HG03097 (cell line): ENCODE data around the gene ADORA3.
"Not testable (repeated sequence)": the region's sequence is repeated elsewhere in the genome, so short reads cannot be mapped to it uniquely, and the experiment has no call there.

ENCODE experiments used
- ATAC-seq: cut with Tn5 transposase; IDR thresholded peaks from one replicate; pipeline ENCODE4 v1.9.1; 2021; ENCODE audit not compliant: unreplicated experiment, low FRiP score

ADORA3 gene

DNA sequence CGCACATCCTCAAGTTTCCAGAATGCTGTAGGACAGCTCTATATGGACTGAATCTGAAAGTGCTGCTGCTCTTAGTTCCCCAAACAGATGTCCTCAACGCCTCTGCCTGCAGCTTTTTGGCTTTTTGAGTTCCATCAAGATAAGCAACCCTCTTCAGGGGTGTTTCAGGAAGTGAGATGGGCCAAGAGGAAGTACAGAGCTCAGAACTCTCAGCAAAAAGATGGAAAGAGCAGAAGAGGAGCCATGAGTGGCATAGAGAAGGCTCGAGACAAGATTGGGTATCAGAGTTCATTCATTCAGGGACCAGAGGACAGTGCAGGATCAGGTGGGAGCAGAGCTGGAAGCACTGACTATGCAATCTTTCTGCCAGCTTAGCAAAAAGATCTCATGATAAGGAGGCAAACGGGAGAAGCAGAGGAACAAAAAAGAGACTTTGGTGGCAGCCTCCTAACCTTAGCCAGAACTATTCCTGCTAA is at the start of gene ADORA3, which contains the start of gene TMIGD3:
Gene ADORA3 (minus strand): TSS at position 49 of the 476 bp plus-strand sequence. CDS start 279 bp downstream, outside the sequence.
Gene TMIGD3 (minus strand): TSS at position 49 of the 476 bp plus-strand sequence. CDS start 279 bp downstream, outside the sequence.
- no peak for ATAC-seq

DNA sequence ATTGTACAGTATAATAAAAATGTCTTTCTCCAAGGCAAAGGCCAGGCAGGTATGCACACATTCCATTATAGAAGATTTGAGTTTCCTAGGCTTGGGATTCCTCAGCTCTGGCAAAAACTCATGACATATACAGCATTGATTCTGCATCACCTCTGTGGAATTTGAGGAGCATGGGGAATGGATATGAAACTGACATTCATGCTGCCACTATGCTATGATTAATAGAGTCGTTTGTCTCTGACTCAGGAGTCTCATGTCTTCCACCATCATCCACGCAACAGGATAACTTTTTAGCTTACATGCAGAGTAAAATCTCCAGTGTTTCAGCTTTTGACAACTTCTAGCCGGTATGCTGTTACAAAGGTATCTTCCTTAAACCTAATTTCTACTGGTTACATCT is 49.8 kb upstream of the ADORA3 start:
- ATAC-seq = no peak

GRCh38 chr1:111552587-111552986 is 49.2 kb upstream of the ADORA3 start:
- ATAC-seq = no peak

GRCh38 chr1:111551623-111552411 is 48.4 kb upstream of the ADORA3 start:
- ATAC-seq = no peak

DNA sequence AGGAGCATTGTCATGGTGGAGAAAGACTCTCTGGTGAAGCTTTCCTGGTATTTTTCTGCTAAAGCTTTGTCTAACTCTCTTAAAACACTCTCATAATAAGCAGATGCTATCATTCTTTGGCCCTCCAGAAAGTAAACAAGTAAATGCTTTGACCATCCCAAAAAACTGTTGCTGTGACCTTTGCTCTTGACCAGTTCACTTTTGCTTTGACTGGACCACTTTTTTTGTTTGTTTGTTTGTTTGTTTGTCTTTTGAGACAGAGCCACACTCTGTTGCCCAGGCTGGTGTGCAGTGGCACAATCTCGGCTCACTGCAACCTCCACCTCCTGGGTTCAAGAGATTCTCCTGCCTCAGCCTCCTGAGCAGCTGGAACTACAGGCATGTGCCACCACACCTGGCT is 44.4 kb upstream of the ADORA3 start:
- ATAC-seq = not testable (repeated sequence)

DNA sequence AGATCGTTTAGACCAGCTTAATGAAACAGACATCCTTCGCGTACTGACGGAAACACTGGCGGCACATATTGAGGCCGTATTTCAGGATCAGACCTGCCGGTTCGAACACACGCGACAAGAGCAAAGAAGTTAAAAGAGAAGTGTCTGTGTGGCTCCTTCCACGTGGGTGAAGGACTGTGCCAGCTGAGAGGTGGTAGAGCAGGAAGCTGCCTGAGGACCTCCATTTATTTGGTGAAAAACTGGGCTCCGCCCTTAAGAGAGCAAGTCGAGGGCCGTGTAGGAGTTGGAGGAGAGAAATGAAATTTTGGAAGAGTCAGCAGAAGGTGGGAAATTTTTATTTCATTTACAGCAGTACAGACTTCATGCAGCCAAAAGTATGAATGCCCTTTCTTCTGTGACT is 38.8 kb upstream of the ADORA3 start:
- no peak for ATAC-seq

DNA sequence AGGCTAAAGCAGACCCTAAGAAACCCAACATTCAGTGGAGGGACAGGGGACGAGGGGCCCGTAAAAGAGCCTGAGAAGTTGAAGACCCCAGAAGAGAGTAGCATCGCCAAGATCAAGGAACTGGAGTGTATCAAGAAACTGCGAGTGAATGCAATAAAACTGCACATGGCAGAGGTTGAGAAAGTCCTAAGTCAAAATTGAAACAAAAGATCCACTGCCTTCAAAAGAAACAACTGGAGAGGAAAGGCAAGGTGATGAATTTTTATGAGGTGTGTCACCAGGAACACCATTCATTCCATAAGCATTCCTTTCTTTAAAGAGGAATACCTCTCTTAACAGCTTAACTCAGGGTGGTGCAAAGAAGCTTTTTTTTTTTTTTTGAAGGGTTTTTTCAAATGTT is 38.3 kb upstream of the ADORA3 start:
- no peak for ATAC-seq

DNA sequence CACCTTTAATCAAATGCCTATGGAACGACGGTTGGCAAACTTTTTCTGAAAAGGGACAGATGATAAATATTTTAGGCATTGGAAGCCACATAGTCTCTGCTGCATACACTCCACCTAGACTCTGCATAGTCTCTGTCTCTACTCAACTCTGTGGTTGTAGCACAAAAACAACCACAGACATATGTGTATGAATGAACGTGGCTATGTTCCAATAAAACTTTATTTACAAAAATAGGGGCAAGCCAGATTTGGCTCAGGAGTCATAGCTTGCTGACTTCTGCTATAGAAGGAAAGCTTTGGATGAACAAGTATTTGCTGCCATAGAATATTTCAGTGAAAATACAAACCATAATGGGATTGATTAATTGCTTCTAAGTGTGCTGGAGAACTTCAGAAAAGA is 37.5 kb upstream of the ADORA3 start:
- no peak for ATAC-seq

DNA sequence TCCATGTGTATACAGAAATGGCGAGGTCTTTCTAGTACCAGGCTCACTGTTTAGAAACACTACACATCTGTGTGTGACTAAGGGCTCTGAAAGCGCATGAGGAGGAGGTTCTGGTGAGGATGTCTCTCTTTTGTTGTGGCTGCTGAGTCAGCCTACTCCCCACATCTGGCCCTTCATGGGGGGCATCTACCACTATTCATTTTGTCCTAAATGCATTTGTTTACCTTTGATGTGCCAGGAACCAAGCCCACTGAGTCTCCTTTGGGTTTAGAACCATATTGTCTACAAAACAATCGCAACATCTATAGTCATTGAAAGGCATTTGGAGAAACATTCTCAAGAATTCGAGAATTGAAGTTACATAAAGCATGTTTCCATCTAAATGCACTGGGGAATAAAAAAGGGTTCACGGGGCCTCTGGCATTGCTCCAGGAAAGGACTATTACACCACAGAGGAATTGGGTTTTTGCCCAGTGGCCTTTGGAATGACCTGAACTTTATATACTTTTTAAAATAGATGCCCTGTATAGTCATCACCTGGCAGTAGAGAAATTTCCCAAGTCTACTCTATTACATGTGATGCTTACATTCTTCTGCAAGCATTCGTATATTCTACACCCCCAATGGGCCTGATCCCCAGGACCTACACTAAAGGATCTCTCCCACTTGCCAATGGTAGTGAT is 35.1 kb upstream of the ADORA3 start:
- no peak for ATAC-seq

DNA sequence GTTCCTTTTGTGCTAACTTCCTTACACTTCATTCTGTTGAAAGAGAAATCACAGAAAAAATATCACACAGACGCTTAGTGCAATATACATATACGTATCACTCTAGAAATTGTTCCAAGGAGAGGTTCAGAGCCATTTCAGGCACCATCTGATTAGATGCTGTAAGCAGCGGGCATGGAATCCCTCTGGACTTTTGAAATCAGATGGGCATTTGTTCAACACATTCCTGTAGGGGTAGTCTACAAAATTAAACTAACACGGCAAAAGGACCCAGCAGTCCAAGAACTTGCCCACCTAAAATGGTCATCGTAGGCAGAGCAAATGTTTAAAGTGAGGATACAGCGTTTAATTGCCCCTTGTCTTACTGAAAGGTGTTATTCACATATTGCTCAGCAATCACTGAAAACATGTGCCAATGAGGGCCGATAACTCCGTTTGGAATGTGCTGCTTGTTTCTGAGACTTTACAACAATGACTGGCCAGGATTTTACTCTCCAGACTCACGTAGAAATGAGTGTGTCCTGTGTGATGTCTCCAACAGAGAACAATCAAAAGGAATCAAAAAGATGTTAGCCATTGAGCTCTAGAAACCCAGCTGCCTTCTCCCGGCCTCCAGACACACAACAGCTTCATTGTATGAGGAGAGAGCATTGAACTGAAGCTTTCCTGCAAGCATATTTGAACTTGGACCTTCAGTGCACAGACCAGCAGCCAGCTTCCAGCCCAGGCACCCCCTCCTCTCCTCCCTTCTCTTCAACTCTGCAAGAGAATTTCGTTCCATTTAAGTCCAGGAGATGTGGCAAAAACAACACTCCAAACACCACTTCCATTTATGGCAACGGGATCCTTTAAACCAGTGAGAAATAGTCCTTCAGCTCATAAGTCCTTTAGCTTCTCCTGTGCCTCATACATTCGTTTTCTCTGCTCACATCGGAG is 32.1 kb upstream of the ADORA3 start:
- no peak for ATAC-seq

DNA sequence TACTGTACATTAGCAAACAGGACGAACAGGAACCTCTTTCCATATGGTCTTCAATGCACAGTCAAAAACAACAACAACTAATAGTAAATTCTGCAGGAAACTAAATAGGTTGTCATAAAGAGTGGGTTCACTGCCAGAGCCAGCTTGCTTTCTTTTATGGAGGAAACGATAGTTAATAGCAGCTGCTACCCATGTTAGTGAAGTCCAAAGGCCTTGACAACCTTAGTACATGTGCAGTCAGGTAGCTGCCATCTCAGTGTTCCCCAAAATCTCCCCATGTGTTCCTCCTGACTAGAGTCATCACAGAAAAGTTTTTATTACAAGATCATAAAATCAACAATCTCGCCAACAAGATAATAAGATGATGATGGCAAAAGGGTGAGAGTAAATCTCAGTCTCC is 16.6 kb upstream of the ADORA3 start:
- no peak for ATAC-seq

DNA sequence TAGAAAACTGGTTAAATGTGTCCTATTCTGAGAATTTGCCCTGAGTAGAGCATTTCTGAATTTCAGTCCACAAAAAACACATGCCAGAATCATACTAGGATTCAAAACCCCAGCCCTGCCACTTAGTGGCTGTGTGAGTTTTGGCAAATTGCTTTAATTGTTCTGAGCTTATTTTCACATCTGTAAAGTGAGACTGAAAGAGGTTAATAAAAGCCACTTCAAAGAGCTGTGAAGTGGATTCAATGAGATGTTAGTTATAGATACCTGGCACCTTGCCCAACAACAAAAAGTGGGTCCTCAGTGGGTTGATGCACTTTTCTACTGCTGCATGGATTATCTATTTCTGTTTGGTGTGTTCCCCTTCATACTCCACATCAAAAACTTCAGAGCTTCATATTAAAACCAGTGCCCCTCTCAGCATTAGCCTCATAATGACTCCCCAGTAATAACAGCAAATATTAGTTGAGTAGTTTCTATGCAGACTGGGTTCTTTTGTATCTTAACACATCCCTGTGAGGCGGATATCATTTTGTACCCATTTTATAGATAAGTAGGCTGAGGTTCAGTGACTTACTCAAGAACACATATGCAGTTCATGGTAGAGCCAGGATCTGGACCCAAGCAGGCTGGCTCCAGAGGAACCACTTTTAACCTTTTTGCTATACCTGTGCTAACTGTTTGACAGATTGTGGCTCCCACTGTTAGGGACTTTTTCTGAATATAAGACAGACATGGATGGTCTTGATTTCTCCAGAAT is 14.2 kb upstream of the ADORA3 start:
- ATAC-seq = no peak

DNA sequence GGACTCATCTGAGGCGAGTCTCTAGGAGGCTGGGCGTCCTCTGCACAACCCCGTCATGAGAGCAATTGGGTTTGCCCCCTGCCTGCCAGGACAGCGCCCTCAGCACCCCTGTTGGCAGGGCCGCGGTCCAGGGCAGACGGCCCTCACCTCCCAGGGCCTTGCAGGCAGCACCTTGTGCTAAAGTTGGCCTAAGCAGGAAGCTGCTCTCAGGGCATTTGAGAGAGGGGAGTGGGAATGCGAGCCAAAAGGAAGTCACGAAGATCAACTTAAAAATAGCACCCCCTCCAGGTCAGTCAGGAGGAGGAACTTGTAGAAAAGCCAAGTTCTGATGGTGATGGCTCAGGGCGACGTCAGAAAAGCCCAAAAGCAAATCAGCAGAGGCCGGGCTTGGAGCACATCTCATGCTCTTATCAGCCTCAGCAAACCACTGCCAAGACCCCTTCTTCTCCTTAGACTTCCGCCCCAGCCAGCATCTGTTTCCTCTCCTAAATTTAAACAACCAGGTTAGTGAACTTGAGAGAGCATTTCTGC is 12.6 kb upstream of the ADORA3 start:
- ATAC-seq = no peak

- no peak for ATAC-seq
These were observed 12.0 kb upstream of the ADORA3 start for GRCh38 chr1:111515291-111516004.

- ATAC-seq = no peak
These were observed 10.1 kb upstream of the ADORA3 start for GRCh38 chr1:111513410-111514020.

DNA sequence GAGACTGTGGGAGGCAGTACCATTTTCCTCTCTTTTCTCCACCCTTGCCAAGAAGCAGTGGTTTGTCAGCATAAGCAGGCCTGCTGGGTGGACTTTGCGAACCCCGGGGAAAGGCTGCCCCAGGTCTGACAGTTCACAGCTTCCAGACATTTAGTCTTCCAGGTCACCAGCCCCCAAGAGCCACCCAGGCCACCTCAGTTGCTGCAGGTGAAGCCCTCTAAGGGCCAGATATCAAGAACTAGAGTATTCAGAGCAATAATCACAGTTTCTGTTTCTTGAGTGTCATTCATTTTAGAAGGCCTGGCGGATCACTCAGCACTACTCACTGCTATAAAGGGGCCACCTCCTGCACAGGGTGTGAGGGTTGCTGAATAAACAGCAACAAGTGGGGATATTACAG is 9.5 kb upstream of the ADORA3 start:
- no peak for ATAC-seq

DNA sequence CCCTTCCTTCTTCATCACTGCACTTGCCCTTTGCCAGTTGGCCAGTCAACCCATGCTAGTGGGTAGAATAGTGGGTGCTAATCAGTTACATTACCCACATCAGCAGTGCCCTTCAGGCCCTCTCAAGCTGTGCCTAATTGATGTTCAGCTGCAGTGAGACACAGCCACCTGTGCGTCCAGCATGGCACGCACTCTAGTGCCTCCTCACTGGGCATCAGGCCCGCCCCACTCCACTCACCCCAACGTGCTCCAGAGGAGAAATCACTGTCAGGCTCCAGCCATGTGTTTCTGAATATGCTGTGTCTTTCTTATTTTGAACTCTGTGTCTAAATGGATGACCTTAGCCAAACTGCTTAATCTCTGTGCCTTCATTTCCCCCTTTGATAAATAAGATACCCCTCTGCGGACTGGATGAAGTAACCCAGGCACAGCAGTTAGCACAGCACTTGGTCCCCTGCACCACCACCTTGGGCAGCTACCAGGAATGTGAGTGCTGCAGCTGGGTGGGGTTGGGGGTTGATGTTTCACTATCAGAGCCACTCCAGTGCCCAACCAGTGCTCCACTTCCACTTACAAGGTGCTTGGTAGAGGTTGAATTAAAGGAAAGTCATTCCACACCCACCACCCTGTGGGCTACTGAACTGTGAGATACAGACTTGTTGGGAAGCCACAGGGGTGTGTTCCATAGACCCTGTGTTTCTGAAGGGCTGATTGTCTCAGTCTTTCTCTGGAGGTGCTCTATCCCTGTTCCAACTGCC is 8.9 kb upstream of the ADORA3 start:
- no peak for ATAC-seq

GRCh38 chr1:111511370-111511769 is 7.9 kb upstream of the ADORA3 start:
- no peak for ATAC-seq
